ENCODE measurements around the gene GPLD1. TPM values are rescaled to one million over a fixed set of nuclear protein-coding genes. Genes with fewer than 3 reads are reported as not detected.

GPLD1 gene
- total RNA-seq, 1 experiment from 2014 or later = 1.3 TPM

DNA sequence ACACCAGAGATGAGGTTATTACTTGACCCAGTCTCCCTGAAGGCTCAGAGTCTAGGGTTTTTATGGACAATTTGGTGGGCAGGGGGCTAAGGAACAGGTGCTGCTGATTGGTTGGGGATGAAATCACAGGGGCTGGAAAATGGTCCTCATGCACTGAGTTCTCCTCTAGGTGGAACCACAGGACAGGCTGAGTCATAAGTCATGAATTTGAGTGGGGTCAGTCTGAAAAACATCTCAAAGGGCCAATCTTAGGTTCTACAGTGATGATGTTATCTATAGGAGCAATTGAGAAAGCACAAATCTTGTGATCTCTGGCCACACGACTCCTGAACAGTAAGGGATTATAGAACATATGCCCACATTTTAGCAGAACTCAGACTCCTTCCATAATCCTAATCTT lies 92.6 kb downstream of the GPLD1 start:
- H3F3A ChIP-seq (ENCODE audit: low read length, unreplicated experiment) = no peaks in the 10 kb centered on the region
- no peak overlapping the region for H3K9ac ChIP-seq (ENCODE audit: low read length)
- ChIA-PET POLR2A (ENCODE audit: unreplicated experiment) (no interaction called here), CTCF (no interaction called here)
- H3K27me3 ChIP-seq (ENCODE audit: low read length) = no peaks in the 10 kb centered on the region
- H3K9me3 ChIP-seq (ENCODE audit: low read length) = no peaks in the 10 kb centered on the region
- no peak overlapping the region for H3K4me2 ChIP-seq (ENCODE audit: low read length)
- no peaks in the 10 kb centered on the region for H3K9me2 ChIP-seq (replicated peaks; ENCODE audit: low read length)
- peaks cover 8% of the 10 kb centered on the region for H3K4me1 ChIP-seq (ENCODE audit: insufficient read depth, low read length)
- H2AFZ ChIP-seq (ENCODE audit: low read length) = no peak overlapping the region
- no peaks in the 10 kb centered on the region for H3K36me3 ChIP-seq (ENCODE audit: low read depth, low read length)
- ATAC-seq (no peak), DNase-seq (no peak)
- peaks cover under 1% of the 10 kb centered on the region; the same call in 1 of the 2 replicates for H3K79me2 ChIP-seq (ENCODE audit: low read length)
- H3K4me3 ChIP-seq (ENCODE audit: low read length) = no peak overlapping the region
- H3K27ac ChIP-seq (ENCODE audit: low read length) = no peak overlapping the region
- BruUV-seq (replicated peaks) = no TSS peak
- intact Hi-C loops (cut with micrococcal nuclease) = no loop called here
- TF ChIP-seq EZH2 (IDR thresholded peaks at IDR 0.05; ENCODE audit: low read length, unreplicated experiment) = no peak
- TF ChIP-seq, protein P1, sequence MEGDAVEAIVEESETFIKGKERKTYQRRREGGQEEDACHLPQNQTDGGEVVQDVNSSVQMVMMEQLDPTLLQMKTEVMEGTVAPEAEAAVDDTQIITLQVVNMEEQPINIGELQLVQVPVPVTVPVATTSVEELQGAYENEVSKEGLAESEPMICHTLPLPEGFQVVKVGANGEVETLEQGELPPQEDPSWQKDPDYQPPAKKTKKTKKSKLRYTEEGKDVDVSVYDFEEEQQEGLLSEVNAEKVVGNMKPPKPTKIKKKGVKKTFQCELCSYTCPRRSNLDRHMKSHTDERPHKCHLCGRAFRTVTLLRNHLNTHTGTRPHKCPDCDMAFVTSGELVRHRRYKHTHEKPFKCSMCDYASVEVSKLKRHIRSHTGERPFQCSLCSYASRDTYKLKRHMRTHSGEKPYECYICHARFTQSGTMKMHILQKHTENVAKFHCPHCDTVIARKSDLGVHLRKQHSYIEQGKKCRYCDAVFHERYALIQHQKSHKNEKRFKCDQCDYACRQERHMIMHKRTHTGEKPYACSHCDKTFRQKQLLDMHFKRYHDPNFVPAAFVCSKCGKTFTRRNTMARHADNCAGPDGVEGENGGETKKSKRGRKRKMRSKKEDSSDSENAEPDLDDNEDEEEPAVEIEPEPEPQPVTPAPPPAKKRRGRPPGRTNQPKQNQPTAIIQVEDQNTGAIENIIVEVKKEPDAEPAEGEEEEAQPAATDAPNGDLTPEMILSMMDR (conservative IDR thresholded peaks at IDR 0.05; ENCODE audit: low read depth, low read length) = no peak
- H4K20me1 ChIP-seq (ENCODE audit: low read length) = no peaks in the 10 kb centered on the region

DNA sequence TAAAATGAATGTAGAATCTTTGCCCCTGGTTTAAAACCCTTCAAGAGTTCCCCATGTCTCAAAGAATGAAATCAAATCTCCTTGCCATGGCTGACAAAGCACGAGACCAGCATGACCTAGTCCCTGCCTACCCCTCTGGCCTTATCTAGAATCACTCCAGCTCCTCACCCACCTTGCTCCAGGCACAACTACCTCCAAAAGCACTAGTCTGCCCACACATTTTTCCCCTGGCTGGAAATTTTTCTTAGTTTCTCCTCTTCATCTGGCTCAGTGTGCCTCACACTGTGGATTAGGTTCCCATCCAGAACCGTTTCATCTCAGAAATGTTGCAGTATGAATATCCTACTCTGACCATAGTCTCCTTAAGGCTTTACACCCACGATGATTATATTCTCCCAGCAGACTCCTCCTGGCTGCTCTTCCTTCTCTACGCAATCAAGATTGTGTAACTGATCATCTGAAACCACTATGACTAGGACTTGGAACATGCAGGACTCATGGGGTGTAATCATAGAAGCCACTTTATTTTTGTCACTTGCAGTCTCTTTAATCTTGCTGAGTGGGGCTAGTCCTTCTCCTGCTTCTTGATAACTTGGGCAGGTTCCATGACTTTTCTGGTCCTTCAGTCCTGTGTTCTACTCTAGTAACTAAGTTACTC lies 94.5 kb downstream of the GPLD1 start:
- Histone ChIP-seq H3K9ac (ENCODE audit: low read length) (no peak overlapping the region), H3K4me2 (ENCODE audit: low read length) (peak overlapping the region; percentile 4; the same call in 1 of the 2 replicates), H4K20me1 (ENCODE audit: low read length) (no peaks in the 10 kb centered on the region), H3K9me3 (ENCODE audit: low read length) (no peaks in the 10 kb centered on the region), H3K36me3 (ENCODE audit: low read depth, low read length) (no peaks in the 10 kb centered on the region), H3K4me3 (ENCODE audit: low read length) (no peak overlapping the region), H2AFZ (ENCODE audit: low read length) (no peak overlapping the region), H3K4me1 (ENCODE audit: insufficient read depth, low read length) (peaks cover 8% of the 10 kb centered on the region), H3K79me2 (ENCODE audit: low read length) (no peaks in the 10 kb centered on the region), H3F3A (ENCODE audit: low read length, unreplicated experiment) (no peaks in the 10 kb centered on the region), H3K9me2 (replicated peaks; ENCODE audit: low read length) (no peaks in the 10 kb centered on the region), H3K27me3 (ENCODE audit: low read length) (no peaks in the 10 kb centered on the region), H3K27ac (ENCODE audit: low read length) (no peak overlapping the region)
- BruUV-seq (replicated peaks) = no TSS peak
- DNase-seq = peak; percentile 74
- CTCF ChIA-PET = no interaction called here
- intact Hi-C loops (cut with micrococcal nuclease) = no loop called here
- no peak for ATAC-seq
- TF ChIP-seq, protein P1 (conservative IDR thresholded peaks at IDR 0.05; ENCODE audit: low read depth, low read length) = no peak
- no peak for TF ChIP-seq EZH2 (IDR thresholded peaks at IDR 0.05; ENCODE audit: low read length, unreplicated experiment)
- no peak for TF ChIP-seq EZH2phosphoT487 (IDR thresholded peaks at IDR 0.05; ENCODE audit: borderline replicate concordance, low read length)
- POLR2A ChIA-PET (ENCODE audit: unreplicated experiment) = no interaction called here

DNA sequence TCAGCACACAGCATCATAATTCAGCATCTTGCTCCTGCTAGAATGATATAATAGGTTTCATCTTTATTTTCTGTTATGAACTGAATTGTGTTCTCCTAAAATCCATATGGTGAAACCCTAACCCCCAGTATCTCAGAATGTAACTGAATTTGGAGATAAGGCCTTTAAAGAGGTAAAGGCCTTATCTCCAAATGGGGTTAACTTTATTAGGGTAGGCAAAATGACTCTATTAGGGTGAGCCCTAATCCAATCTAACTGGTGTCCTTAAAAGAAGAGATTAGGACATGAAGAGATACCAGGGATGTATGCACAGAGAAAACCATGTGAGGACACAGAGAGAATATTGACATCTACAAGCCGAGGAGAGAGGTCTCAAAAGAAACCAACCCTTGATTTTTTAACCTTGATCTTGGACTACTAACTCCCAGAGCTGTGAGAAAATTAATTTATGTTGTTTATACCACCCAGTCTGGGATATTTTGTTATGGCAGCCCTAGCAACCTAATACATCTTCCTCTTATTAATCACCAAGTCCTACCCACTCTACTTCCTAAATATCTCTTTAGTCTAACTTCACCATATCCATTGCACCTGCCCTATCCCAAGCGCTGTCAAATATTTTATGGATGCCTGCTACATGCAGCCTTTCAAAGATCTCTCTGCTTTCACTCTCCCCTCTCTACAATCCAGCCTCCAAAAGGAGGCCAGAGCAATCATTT lies 95.2 kb downstream of the GPLD1 start:
- Histone ChIP-seq H4K20me1 (ENCODE audit: low read length) (no peaks in the 10 kb centered on the region), H3F3A (ENCODE audit: low read length, unreplicated experiment) (no peaks in the 10 kb centered on the region), H3K9me2 (replicated peaks; ENCODE audit: low read length) (no peaks in the 10 kb centered on the region), H3K9ac (ENCODE audit: low read length) (no peak overlapping the region), H3K4me1 (ENCODE audit: insufficient read depth, low read length) (peaks cover 8% of the 10 kb centered on the region), H3K36me3 (ENCODE audit: low read depth, low read length) (no peaks in the 10 kb centered on the region), H3K27ac (ENCODE audit: low read length) (no peak overlapping the region), H3K4me2 (ENCODE audit: low read length) (no peak overlapping the region), H3K27me3 (ENCODE audit: low read length) (no peaks in the 10 kb centered on the region), H3K4me3 (ENCODE audit: low read length) (no peak overlapping the region), H3K79me2 (ENCODE audit: low read length) (no peaks in the 10 kb centered on the region), H2AFZ (ENCODE audit: low read length) (no peak overlapping the region), H3K9me3 (ENCODE audit: low read length) (no peaks in the 10 kb centered on the region)
- intact Hi-C loops (cut with micrococcal nuclease) = no loop called here
- ATAC-seq = no peak
- ChIA-PET POLR2A (ENCODE audit: unreplicated experiment) (no interaction called here), CTCF (no interaction called here)
- BruUV-seq (replicated peaks) = no TSS peak
- TF ChIP-seq EZH2phosphoT487 (IDR thresholded peaks at IDR 0.05; ENCODE audit: borderline replicate concordance, low read length) = no peak
- TF ChIP-seq, protein P1 (conservative IDR thresholded peaks at IDR 0.05; ENCODE audit: low read depth, low read length) = no peak
- DNase-seq = no peak
